ENCODE measurements around the gene EPHX1.

The EPHX1 gene

GRCh38 chr1:225877580-225877979 lies 67.7 kb downstream of the EPHX1 start:
- no peak overlapping the region for H3K4me2 ChIP-seq (ENCODE audit: low read length)
- TF ChIP-seq EZH2phosphoT487 (IDR thresholded peaks at IDR 0.05; ENCODE audit: borderline replicate concordance, low read length): no peak
- TF ChIP-seq CTCF (IDR thresholded peaks at IDR 0.05; ENCODE audit: low read depth, low read length, poor library complexity, severe bottlenecking): peak; percentile 75
- H3F3A ChIP-seq (ENCODE audit: control insufficient read depth, insufficient read depth): no peaks in the 10 kb centered on the region
- no peaks in the 10 kb centered on the region for H3K79me2 ChIP-seq (ENCODE audit: control insufficient read depth, low read length)
- peaks cover 32% of the 10 kb centered on the region for H3K27me3 ChIP-seq (ENCODE audit: control insufficient read depth, low read length)
- H4K20me1 ChIP-seq (ENCODE audit: control insufficient read depth, insufficient read depth, low read depth, low read length): no peaks in the 10 kb centered on the region
- no peaks in the 10 kb centered on the region for H3K9me3 ChIP-seq (ENCODE audit: control insufficient read depth, insufficient read depth, low read length)
- no peak overlapping the region for H3K27ac ChIP-seq (ENCODE audit: low read depth, low read length)
- H3K36me3 ChIP-seq (ENCODE audit: control insufficient read depth, low read length): no peaks in the 10 kb centered on the region
- no peak overlapping the region for H3K4me3 ChIP-seq (ENCODE audit: low read length)
- H3K4me1 ChIP-seq (ENCODE audit: control insufficient read depth, low read length): peaks cover 13% of the 10 kb centered on the region
- no peaks in the 10 kb centered on the region for H3K9me2 ChIP-seq (replicated peaks; ENCODE audit: control insufficient read depth, low read length)

- Histone ChIP-seq H3K9me2 (replicated peaks; ENCODE audit: control insufficient read depth, low read length) (no peaks in the 10 kb centered on the region), H3K27me3 (ENCODE audit: control insufficient read depth, low read length) (peaks cover 39% of the 10 kb centered on the region), H3K27ac (ENCODE audit: low read depth, low read length) (no peak overlapping the region), H3K9me3 (ENCODE audit: control insufficient read depth, insufficient read depth, low read length) (no peaks in the 10 kb centered on the region), H3K4me3 (ENCODE audit: low read length) (no peak overlapping the region), H3F3A (ENCODE audit: control insufficient read depth, insufficient read depth) (no peaks in the 10 kb centered on the region), H3K79me2 (ENCODE audit: control insufficient read depth, low read length) (no peaks in the 10 kb centered on the region), H3K4me2 (ENCODE audit: low read length) (no peak overlapping the region), H3K4me1 (ENCODE audit: control insufficient read depth, low read length) (peaks cover 18% of the 10 kb centered on the region), H3K36me3 (ENCODE audit: control insufficient read depth, low read length) (no peaks in the 10 kb centered on the region), H4K20me1 (ENCODE audit: control insufficient read depth, insufficient read depth, low read depth, low read length) (no peaks in the 10 kb centered on the region)
- no peak for TF ChIP-seq CTCF (IDR thresholded peaks at IDR 0.05; ENCODE audit: low read depth, low read length, poor library complexity, severe bottlenecking)
- TF ChIP-seq EZH2phosphoT487 (IDR thresholded peaks at IDR 0.05; ENCODE audit: borderline replicate concordance, low read length): no peak
These were observed 68.4 kb downstream of the EPHX1 start for GRCh38 chr1:225878282-225878681.

DNA sequence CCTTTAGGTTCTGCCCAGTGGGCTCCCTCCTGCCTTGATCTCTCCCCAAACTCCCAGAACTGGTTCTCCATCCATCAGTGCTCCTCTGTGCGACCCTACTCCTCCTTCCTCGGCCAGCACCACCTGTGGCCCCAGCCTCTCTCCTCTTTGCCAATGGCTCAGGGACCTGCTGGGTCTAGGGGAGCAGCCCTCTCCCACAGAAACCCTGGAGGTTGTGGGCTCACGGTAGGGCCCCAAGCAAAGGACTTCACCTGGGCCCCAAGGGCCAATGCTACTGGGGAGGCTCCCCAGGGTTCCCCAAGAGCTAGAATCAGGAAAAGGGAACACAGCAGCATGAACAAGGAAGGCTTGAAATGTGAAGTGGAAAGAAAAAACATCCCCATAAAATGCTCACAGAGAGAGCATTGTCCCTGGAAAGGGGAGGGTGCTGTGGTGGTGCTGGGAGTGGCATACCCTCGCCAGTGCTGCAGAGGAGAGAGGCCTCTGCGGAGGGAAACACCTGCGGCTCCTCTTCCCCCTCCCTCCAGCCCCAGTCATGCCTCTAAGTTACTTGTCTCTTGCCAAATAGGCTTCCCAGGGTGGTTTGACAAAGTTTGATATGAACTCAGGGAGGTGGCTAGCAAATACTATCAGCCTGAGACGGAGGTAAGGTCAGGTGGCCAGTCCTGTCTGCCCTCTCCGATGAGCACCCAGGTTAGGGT lies 69.7 kb downstream of the EPHX1 start:
- H3K27ac ChIP-seq (ENCODE audit: low read depth, low read length): no peak overlapping the region
- H3K4me3 ChIP-seq (ENCODE audit: low read length): no peak overlapping the region

More for the DNA sequence above, 69.7 kb downstream of the EPHX1 start:
- no peaks in the 10 kb centered on the region for H3K79me2 ChIP-seq (ENCODE audit: control insufficient read depth, low read length)
- H3F3A ChIP-seq (ENCODE audit: control insufficient read depth, insufficient read depth): no peaks in the 10 kb centered on the region
- H3K4me1 ChIP-seq (ENCODE audit: control insufficient read depth, low read length): peaks cover 18% of the 10 kb centered on the region
- H3K9me2 ChIP-seq (replicated peaks; ENCODE audit: control insufficient read depth, low read length): no peaks in the 10 kb centered on the region
- H4K20me1 ChIP-seq (ENCODE audit: control insufficient read depth, insufficient read depth, low read depth, low read length): no peaks in the 10 kb centered on the region
- no peaks in the 10 kb centered on the region for H3K36me3 ChIP-seq (ENCODE audit: control insufficient read depth, low read length)
- H3K27me3 ChIP-seq (ENCODE audit: control insufficient read depth, low read length): peaks cover 45% of the 10 kb centered on the region
- TF ChIP-seq CTCF (IDR thresholded peaks at IDR 0.05; ENCODE audit: low read depth, low read length, poor library complexity, severe bottlenecking) (no peak), EZH2phosphoT487 (IDR thresholded peaks at IDR 0.05; ENCODE audit: borderline replicate concordance, low read length) (no peak)
- H3K9me3 ChIP-seq (ENCODE audit: control insufficient read depth, insufficient read depth, low read length): no peaks in the 10 kb centered on the region
- no peak overlapping the region for H3K4me2 ChIP-seq (ENCODE audit: low read length)

Data from DOHH2 (cell line).